ENCODE measurements around the gene FAM174C. TPM values are rescaled to one million over a fixed set of nuclear protein-coding genes. Genes with fewer than 3 reads are reported as not detected.

Gene FAM174C
- polyA plus RNA-seq, 1 donor (not counting 4 experiments of a cell fraction or from before 2014, with no cell fraction given) = 18.5 TPM

DNA sequence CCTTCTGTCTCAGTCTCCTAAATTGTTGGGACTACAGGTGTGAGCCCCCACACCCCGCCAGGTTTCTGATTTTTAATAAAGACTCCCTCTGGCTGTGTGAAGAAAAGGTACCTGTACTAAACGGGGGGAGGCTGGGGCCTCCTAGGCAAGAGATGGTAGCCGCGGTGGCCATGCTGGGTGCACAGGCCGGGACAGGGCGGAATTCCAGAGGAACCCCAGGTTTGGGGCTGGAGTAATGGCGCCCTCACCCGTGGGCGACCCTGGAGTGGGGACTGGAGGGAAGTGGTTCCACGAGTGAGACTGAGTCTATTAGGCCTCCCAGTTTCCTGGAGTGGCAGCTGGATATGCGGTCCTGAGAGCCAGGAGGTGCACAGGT lies 35.9 kb upstream of the FAM174C start:
- H3K9me3 ChIP-seq (ENCODE audit: control insufficient read depth, low read depth, low read length) = no peaks in the 10 kb centered on the region
- peaks cover 23% of the 10 kb centered on the region for H3K79me2 ChIP-seq (ENCODE audit: control insufficient read depth, insufficient read depth, low read length)
- H3K36me3 ChIP-seq (ENCODE audit: control insufficient read depth in 2 of 2, extremely low read depth in 1 of 2, insufficient read depth in 2 of 2, low read length in 2 of 2) = peaks cover 0 to 2% of the 10 kb centered on the region in 2 experiments
- no peak for FAIRE-seq
- H3K27me3 ChIP-seq (ENCODE audit: control insufficient read depth, extremely low read depth, insufficient read depth, low read length) = no peaks in the 10 kb centered on the region
- H3K4me1 ChIP-seq (ENCODE audit: control insufficient read depth, extremely low read depth, insufficient read depth, low read length) = peaks cover 31% of the 10 kb centered on the region
- no peak overlapping the region for H2AFZ ChIP-seq (ENCODE audit: control insufficient read depth, low read length)
- no peak for DNase-seq (ENCODE audit: low read depth, low spot score)
- no peaks in the 10 kb centered on the region for H3K9me1 ChIP-seq (ENCODE audit: control insufficient read depth, extremely low read depth, insufficient read depth, low read length)
- no peak overlapping the region for H3K9ac ChIP-seq (ENCODE audit: control insufficient read depth, extremely low read depth, insufficient read depth, low read length)
- no peak overlapping the region for H3K27ac ChIP-seq (ENCODE audit: control insufficient read depth, insufficient read depth, low read length)
- H3K4me3 ChIP-seq (ENCODE audit: control insufficient read depth in 2 of 3, extremely low read depth in 1 of 3, insufficient read depth in 2 of 3, low read depth in 1 of 3, low read length in 3 of 3) = no peak overlapping the region
- no peak overlapping the region for H3K4me2 ChIP-seq (ENCODE audit: control insufficient read depth, extremely low read depth, insufficient read depth, low read depth, low read length)
- dilution Hi-C loops (cut with MboI; ENCODE audit: extremely low pct_ligation_motif_present, low sequenced_read_pairs) = no loop called here
- no peak for TF ChIP-seq EZH2 (IDR thresholded peaks at IDR 0.05; ENCODE audit: low read length)
- TF ChIP-seq, protein P1, sequence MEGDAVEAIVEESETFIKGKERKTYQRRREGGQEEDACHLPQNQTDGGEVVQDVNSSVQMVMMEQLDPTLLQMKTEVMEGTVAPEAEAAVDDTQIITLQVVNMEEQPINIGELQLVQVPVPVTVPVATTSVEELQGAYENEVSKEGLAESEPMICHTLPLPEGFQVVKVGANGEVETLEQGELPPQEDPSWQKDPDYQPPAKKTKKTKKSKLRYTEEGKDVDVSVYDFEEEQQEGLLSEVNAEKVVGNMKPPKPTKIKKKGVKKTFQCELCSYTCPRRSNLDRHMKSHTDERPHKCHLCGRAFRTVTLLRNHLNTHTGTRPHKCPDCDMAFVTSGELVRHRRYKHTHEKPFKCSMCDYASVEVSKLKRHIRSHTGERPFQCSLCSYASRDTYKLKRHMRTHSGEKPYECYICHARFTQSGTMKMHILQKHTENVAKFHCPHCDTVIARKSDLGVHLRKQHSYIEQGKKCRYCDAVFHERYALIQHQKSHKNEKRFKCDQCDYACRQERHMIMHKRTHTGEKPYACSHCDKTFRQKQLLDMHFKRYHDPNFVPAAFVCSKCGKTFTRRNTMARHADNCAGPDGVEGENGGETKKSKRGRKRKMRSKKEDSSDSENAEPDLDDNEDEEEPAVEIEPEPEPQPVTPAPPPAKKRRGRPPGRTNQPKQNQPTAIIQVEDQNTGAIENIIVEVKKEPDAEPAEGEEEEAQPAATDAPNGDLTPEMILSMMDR (optimal IDR thresholded peaks at IDR 0.05 in 1 of 3, IDR thresholded peaks at IDR 0.05 in 1 of 3, conservative IDR thresholded peaks at IDR 0.05 in 1 of 3; ENCODE audit: extremely low read depth in 1 of 3, insufficient read depth in 2 of 3, low read length in 3 of 3) = no peak
- no peaks in the 10 kb centered on the region for H4K20me1 ChIP-seq (ENCODE audit: control insufficient read depth, extremely low read depth, insufficient read depth, low read length)

DNA sequence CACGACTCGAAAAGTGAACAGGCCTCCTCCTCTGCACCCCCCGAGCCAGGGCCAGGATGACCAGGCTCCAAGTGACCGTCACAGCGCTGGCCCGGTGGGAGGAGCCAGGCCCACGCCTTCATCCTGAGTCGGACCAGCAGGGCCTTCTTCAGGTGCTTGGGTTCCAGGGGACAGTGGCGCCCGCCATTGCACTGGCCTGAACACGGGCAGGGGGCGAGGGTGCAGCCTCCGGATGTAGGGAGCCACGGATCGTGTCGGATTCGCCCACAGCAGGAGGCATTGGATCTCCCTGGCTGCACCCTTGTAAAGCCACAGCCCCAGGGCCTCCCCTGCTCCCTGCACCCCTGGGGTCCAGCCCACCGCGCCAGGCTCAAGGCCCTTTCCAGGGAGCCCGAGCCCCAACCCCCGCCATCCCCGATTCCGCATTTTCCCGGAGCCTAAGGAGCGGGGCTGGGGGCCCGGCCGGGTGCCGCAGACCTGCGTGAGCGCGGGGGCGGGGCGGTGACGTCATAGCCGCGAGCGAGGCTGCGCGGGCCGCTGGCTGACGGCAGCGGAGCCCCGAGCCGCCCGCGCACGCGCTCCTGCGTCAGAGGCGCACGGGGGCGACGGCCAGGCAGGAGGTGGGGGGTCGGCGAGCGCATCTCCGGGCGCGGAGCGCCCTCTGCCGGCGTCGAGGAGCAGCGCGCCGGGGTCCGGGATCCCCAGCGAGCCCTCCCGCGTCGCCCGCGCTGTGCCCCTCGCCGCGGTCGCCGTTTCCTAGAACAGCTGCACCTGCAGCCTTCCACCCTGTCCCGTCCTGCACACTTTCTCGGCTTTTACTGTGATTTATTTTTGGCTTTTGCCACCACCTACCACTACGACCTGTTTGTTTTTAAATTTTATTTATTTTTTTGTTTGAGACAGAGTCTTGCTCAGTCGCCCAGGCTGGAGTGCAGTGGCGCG lies 35.3 kb upstream of the FAM174C start:
- Histone ChIP-seq H3K9ac (ENCODE audit: control insufficient read depth, extremely low read depth, insufficient read depth, low read length) (peak overlapping the region; percentile 9), H3K4me2 (ENCODE audit: control insufficient read depth, extremely low read depth, insufficient read depth, low read depth, low read length) (peak overlapping the region; percentile 75), H3K27me3 (ENCODE audit: control insufficient read depth, extremely low read depth, insufficient read depth, low read length) (no peaks in the 10 kb centered on the region), H3K9me1 (ENCODE audit: control insufficient read depth, extremely low read depth, insufficient read depth, low read length) (no peaks in the 10 kb centered on the region), H3K27ac (ENCODE audit: control insufficient read depth, insufficient read depth, low read length) (no peak overlapping the region), H3K4me1 (ENCODE audit: control insufficient read depth, extremely low read depth, insufficient read depth, low read length) (peaks cover 37% of the 10 kb centered on the region), H3K36me3 (ENCODE audit: control insufficient read depth in 2 of 2, extremely low read depth in 1 of 2, insufficient read depth in 2 of 2, low read length in 2 of 2) (no peaks in the 10 kb centered on the region), H3K9me3 (ENCODE audit: control insufficient read depth, low read depth, low read length) (no peaks in the 10 kb centered on the region), H4K20me1 (ENCODE audit: control insufficient read depth, extremely low read depth, insufficient read depth, low read length) (no peaks in the 10 kb centered on the region), H3K4me3 (ENCODE audit: control insufficient read depth in 2 of 3, extremely low read depth in 1 of 3, insufficient read depth in 2 of 3, low read depth in 1 of 3, low read length in 3 of 3) (peak overlapping the region in 2 of 3 experiments; percentile 22 to 48), H3K79me2 (ENCODE audit: control insufficient read depth, insufficient read depth, low read length) (peaks cover 23% of the 10 kb centered on the region), H2AFZ (ENCODE audit: control insufficient read depth, low read length) (peak overlapping the region; percentile 77)
- dilution Hi-C loops (cut with MboI; ENCODE audit: extremely low pct_ligation_motif_present, low sequenced_read_pairs) = no loop called here
- FAIRE-seq (no peak), DNase-seq (ENCODE audit: low read depth, low spot score) (no peak)
- TF ChIP-seq, protein P1 (optimal IDR thresholded peaks at IDR 0.05 in 1 of 3, IDR thresholded peaks at IDR 0.05 in 1 of 3, conservative IDR thresholded peaks at IDR 0.05 in 1 of 3; ENCODE audit: extremely low read depth in 1 of 3, insufficient read depth in 2 of 3, low read length in 3 of 3) = peak; percentile 55 to 78 (median 74)
- TF ChIP-seq EZH2 (IDR thresholded peaks at IDR 0.05; ENCODE audit: low read length) = no peak

Data from keratinocyte (primary cell).